ENCODE results near the gene LRMDA. TPM values are rescaled to one million over a fixed set of nuclear protein-coding genes. Genes with fewer than 3 reads are reported as not detected.
A peak's percentile ranks its signal among the peaks of the same experiment; 100 is the strongest.

Gene LRMDA
- total and polyA plus RNA-seq, 7 donors, result 2.8 to 22.2 (median 9.0) TPM

- Histone ChIP-seq H3K4me3 (no peak overlapping the region), H3K9me3 (no peaks in the 10 kb centered on the region), H3K27me3 (no peaks in the 10 kb centered on the region), H3K36me3 (no peaks in the 10 kb centered on the region), H3K27ac (peak overlapping the region in 2 of 4 donors; percentile 18 to 44), H3K4me1 (peaks cover 0 to 18% (median 12%) of the 10 kb centered on the region in 4 donors)
- no peak for TF ChIP-seq POLR2A (IDR thresholded peaks at IDR 0.05)
- peak in 2 of 4 donors; percentile 26 to 29 for TF ChIP-seq EP300 (IDR thresholded peaks at IDR 0.05)
- no peak for TF ChIP-seq CTCF (IDR thresholded peaks at IDR 0.05)
- peak; percentile 47 to 80 (median 70) for TF ChIP-seq POLR2AphosphoS5 (IDR thresholded peaks at IDR 0.05)
- intact Hi-C loops (cut with DNase I), result no loop called here
- WGBS, 2 donors, result 77 to 89% methylated on average over 15 of the region's 15 CpGs
- peak; percentile 82 for DNase-seq
Measured at GRCh38 chr10:75497997-75498883, 66.8 kb downstream of the LRMDA start.

DNA sequence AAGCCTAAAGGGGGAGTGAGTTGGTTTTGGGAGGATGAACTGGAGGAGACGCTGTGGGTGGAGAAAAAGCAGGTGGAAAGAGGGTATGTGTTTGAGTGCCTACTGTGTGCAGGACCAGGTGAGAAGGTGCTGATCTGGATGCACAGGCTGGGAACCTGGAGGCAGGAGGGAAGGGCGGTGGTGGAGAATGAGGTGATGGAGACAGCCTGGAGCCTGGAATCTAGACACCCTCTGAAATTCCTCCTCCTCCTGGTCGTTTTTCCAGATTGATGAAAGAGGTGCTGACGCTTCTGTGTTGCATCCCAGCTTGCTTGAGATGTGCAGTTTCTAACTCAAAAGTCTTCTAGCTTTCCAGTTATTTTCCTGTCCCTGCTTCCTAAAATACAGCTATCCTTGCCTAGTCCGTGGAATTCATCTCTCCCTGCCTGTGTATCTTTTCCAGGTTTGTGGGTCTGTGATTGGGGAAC is 67.5 kb downstream of the LRMDA start:
- 80 to 82% methylated on average over 5 of the region's 5 CpGs for WGBS, 2 donors
- no peak for TF ChIP-seq POLR2AphosphoS5 (IDR thresholded peaks at IDR 0.05)
- TF ChIP-seq EP300 (IDR thresholded peaks at IDR 0.05), result no peak
- TF ChIP-seq CTCF (IDR thresholded peaks at IDR 0.05), result no peak
- no peak for TF ChIP-seq POLR2A (IDR thresholded peaks at IDR 0.05)
- Histone ChIP-seq H3K9me3 (no peaks in the 10 kb centered on the region), H3K36me3 (no peaks in the 10 kb centered on the region), H3K27ac (peak overlapping the region in 2 of 4 donors; percentile 18 to 44), H3K27me3 (no peaks in the 10 kb centered on the region), H3K4me3 (no peak overlapping the region), H3K4me1 (peaks cover 0 to 18% (median 12%) of the 10 kb centered on the region in 4 donors)
- DNase-seq, result no peak
- intact Hi-C loops (cut with DNase I), result no loop called here

DNA sequence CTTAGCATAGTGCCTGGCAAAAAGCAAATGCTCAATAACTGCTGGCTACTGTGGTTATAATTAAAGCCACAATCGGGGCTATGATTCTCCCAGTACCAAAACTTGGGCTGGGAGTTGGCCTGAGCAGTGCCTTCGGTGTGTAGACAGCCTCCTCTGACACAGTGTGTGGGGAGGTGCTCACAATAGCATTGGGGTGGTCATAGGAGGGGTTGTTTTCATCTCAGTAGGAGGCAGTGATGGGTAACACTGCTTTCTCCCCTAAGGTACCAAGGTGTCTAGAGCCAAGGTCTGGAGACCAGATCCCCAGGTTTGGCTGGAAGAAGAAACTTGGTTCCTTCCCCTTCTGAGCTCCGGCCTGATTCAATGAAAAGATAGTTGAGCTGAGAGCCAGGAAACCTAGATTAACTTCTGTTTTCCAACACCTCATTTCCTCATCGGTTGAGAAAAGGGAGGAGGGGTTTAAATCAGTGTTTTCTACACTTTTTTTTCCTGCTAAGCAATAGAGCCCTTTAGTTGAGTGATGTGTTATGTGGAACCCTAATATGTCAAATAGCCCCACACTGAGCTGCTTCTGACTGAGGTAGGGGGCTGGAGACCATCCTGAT is 68.2 kb downstream of the LRMDA start:
- H3K4me1 ChIP-seq, result peaks cover 0 to 18% (median 12%) of the 10 kb centered on the region in 4 donors
- DNase-seq, result no peak
- H3K9me3 ChIP-seq, result no peaks in the 10 kb centered on the region
- WGBS, 2 donors, result 68 to 88% methylated on average over 4 of the region's 4 CpGs
- no peaks in the 10 kb centered on the region for H3K27me3 ChIP-seq
- intact Hi-C loops (cut with DNase I), result loop anchor here (10.0 kb wide), 1 partner anchor 205 kb away; no protein-coding TSS in a partner anchor
- peak overlapping the region in 1 of 4 donors; percentile 44 for H3K27ac ChIP-seq
- no peak for TF ChIP-seq POLR2A (IDR thresholded peaks at IDR 0.05)
- TF ChIP-seq POLR2AphosphoS5 (IDR thresholded peaks at IDR 0.05), result no peak
- TF ChIP-seq CTCF (IDR thresholded peaks at IDR 0.05), result no peak
- TF ChIP-seq EP300 (IDR thresholded peaks at IDR 0.05), result no peak
- no peak overlapping the region for H3K4me3 ChIP-seq
- no peaks in the 10 kb centered on the region for H3K36me3 ChIP-seq

DNA sequence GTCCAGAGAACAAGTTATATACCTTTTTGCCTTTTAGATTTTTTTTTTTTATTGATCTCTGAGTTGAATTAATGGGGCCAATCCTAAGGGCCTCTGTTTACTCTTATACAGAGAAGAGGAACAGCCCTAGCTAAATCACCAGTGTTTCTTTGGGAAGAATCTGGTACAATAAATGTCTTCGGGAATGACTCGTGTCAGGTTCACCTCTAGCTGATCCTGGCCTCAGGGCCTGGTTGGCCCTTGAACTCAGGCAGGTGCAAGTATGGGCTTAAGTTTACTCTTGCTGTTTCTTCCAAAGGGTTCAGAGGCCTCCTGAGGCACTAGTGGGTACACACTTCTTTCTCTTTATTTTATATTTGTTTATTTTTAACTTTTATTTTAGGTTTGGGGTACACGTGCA is 71.0 kb downstream of the LRMDA start:
- no peak for DNase-seq
- intact Hi-C loops (cut with DNase I), result loop anchor here (10.0 kb wide), 1 partner anchor 208 kb away; no protein-coding TSS in a partner anchor
- no peaks in the 10 kb centered on the region for H3K36me3 ChIP-seq
- no peak overlapping the region for H3K4me3 ChIP-seq
- no peak for TF ChIP-seq EP300 (IDR thresholded peaks at IDR 0.05)
- H3K9me3 ChIP-seq, result no peaks in the 10 kb centered on the region
- 27 to 79% methylated on average over 3 of the region's 3 CpGs for WGBS, 2 donors
- no peaks in the 10 kb centered on the region for H3K27me3 ChIP-seq
- H3K27ac ChIP-seq, result no peak overlapping the region
- peaks cover 0 to 27% (median 16%) of the 10 kb centered on the region in 4 donors for H3K4me1 ChIP-seq

DNA sequence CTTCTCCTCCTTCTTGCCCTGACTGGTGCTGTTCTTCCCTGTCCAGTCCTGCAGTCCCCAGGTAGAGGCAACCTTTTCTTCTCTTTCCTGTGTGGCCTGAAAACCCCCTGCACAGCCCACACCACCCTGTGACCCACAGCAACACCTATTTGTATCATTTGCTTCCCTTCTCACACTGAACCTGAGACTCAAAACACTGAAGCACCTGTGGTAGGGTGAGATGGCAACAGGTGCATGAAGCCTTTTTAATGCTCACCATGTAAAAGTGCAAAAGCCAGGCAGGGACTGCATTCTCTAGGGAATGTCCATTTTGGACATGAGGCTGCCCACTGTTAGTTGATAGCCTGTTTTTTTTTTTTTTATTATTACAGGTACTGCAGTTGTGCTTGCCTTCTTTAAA is 71.4 kb downstream of the LRMDA start:
- intact Hi-C loops (cut with DNase I), result loop anchor here (10.0 kb wide), 1 partner anchor 208 kb away; no protein-coding TSS in a partner anchor
- Histone ChIP-seq H3K36me3 (no peaks in the 10 kb centered on the region), H3K27me3 (no peaks in the 10 kb centered on the region), H3K4me3 (no peak overlapping the region), H3K27ac (no peak overlapping the region), H3K9me3 (no peaks in the 10 kb centered on the region), H3K4me1 (peaks cover 0 to 31% (median 21%) of the 10 kb centered on the region in 4 donors)
- no peak for DNase-seq
- TF ChIP-seq POLR2AphosphoS5 (IDR thresholded peaks at IDR 0.05) (no peak), CTCF (IDR thresholded peaks at IDR 0.05) (no peak), POLR2A (IDR thresholded peaks at IDR 0.05) (no peak), EP300 (IDR thresholded peaks at IDR 0.05) (no peak)

All from sigmoid colon (tissue), 7 donors.